HCT116 (cell line): Measurements from ENCODE around the gene COL18A1. TPM values are rescaled to one million over a fixed set of nuclear protein-coding genes. Genes with fewer than 3 reads are reported as not detected.

Experiments used
- ATAC-seq: fragments of 200-7000 bp; cut with Tn5 transposase; 2 replicates; pipeline ENCODE4 v1.9.1; 2020; ENCODE audit warnings: mild to moderate bottlenecking, moderate library complexity
- BruUV-seq: library from RNA; stranded (reverse); fragments of 400-500 nt; replicated peaks from 2 replicates; lab custom pipeline; 2021; lab: Mats Ljungman, UMichigan
- CTCF ChIA-PET: fragments of 300-600 bp; sonication (Branson Sonifier 250); formaldehyde crosslinking; loops from one replicate; lab custom pipeline; 2021; ENCODE audit warnings: antibody characterized with exemption; lab: Charles Lee
- POLR2A ChIA-PET: fragments of 300-600, 350-600 bp; sonication (Branson Sonifier 250); formaldehyde crosslinking; loops from one replicate; lab custom pipeline; 2021; ENCODE audit warnings: antibody characterized with exemption; lab: Charles Lee
- RAD21 ChIA-PET, 2 experiments: fragments of 300-600 bp; sonication (Branson Sonifier 250); formaldehyde crosslinking; loops; one replicate each; lab custom pipeline; 2023; ENCODE audit warnings: low total read pairs in 2 of 2; ENCODE audit not compliant: uncharacterized antibody in 2 of 2, unreplicated experiment in 2 of 2, low non-redundant PET in 1 of 2; lab: Charles Lee
- DNase-seq: peaks from one replicate; pipeline ENCODE4 v3.0.0-alpha.2; 2010; ENCODE audit warnings: low read depth, low spot score
- H2AFZ ChIP-seq: fragments of 200-600 bp; shearing (Covaris generic), sonication (generic); 2 replicates; pipeline ENCODE4 v1.6.1; 2017; ENCODE audit warnings: low read depth, mixed run types, mixed read lengths, antibody characterized with exemption, low read length; ENCODE audit not compliant: poor library complexity, severe bottlenecking
- H3K27ac ChIP-seq: 2 replicates; pipeline ENCODE4 v1.5.1; 2012; ENCODE audit warnings: low read depth, low read length
- H3K27me3 ChIP-seq: fragments of 200-600 bp; sonication (generic); 2 replicates; pipeline ENCODE4 v1.6.1; 2016; ENCODE audit warnings: mixed run types, low read length, mixed read lengths; ENCODE audit not compliant: insufficient read depth
- H3K36me3 ChIP-seq, 2 experiments: fragments of 200-500 bp in 1 of 2; fragments of 200-600 bp in 1 of 2; sonication (Bioruptor generic) in 1 of 2; sonication (generic) in 1 of 2; 2 replicates each; pipeline versions ENCODE4 v1.5.1 to v1.6.1; 2014 to 2016; ENCODE audit warnings: low read length in 2 of 2, inconsistent platforms in 1 of 2, mixed read lengths in 1 of 2, mixed run types in 1 of 2; ENCODE audit not compliant: insufficient read depth in 2 of 2, control insufficient read depth in 1 of 2
- H3K4me1 ChIP-seq, 2 experiments: fragments of 200-600 bp in 1 of 2; sonication (generic) in 1 of 2; 2 replicates each; pipeline versions ENCODE4 v1.5.1 to v1.6.1; 2012 to 2017; ENCODE audit warnings: low read length in 2 of 2, inconsistent platforms in 1 of 2, mild to moderate bottlenecking in 1 of 2, mixed read lengths in 1 of 2, mixed run types in 1 of 2, moderate library complexity in 1 of 2; ENCODE audit not compliant: insufficient read depth in 2 of 2, control insufficient read depth in 1 of 2
- H3K4me2 ChIP-seq: fragments of 200-600 bp; sonication (generic); 2 replicates; pipeline ENCODE4 v1.6.1; 2017; ENCODE audit warnings: mixed run types, low read length, mixed read lengths
- H3K4me3 ChIP-seq, 2 experiments: fragments of 200-600 bp in 1 of 2; sonication (generic) in 1 of 2; replicated peaks in 1 of 2; 2 replicates each; pipeline ENCODE4 v1.5.1; 2011 to 2016; ENCODE audit warnings: low read length in 2 of 2, control low read depth in 1 of 2, low read depth in 1 of 2, mild to moderate bottlenecking in 1 of 2, mixed read lengths in 1 of 2, mixed run types in 1 of 2
- H3K79me2 ChIP-seq: fragments of 200-600 bp; sonication (generic); 2 replicates; pipeline ENCODE4 v1.6.1; 2017; ENCODE audit warnings: mild to moderate bottlenecking, mixed run types, low read length, moderate library complexity, mixed read lengths; ENCODE audit not compliant: insufficient read depth
- H3K9ac ChIP-seq: fragments of 200-600 bp; sonication (generic); 2 replicates; pipeline ENCODE4 v1.6.1; 2016; ENCODE audit warnings: low read length, mixed read lengths
- H3K9me2 ChIP-seq: fragments of 200-600 bp; sonication (generic), shearing (Covaris generic); 2 replicates; pipeline ENCODE4 v1.6.1; 2017; ENCODE audit warnings: mixed run types, mild to moderate bottlenecking, moderate library complexity; ENCODE audit not compliant: insufficient read depth
- H3K9me3 ChIP-seq, 2 experiments: fragments of 200-500 bp in 1 of 2; fragments of 200-600 bp in 1 of 2; sonication (Bioruptor generic) in 1 of 2; sonication (generic) in 1 of 2; 2 replicates each; pipeline ENCODE4 v1.6.1; 2014 to 2017; ENCODE audit warnings: low read length in 2 of 2, mixed read lengths in 2 of 2, inconsistent platforms in 1 of 2, low read depth in 1 of 2, mild to moderate bottlenecking in 1 of 2, mixed run types in 1 of 2, moderate library complexity in 1 of 2; ENCODE audit not compliant: control insufficient read depth in 1 of 2, insufficient read depth in 1 of 2
- H4K20me1 ChIP-seq: fragments of 200-600 bp; sonication (generic), shearing (Covaris generic); 2 replicates; pipeline ENCODE4 v1.6.1; 2017; ENCODE audit warnings: mixed run types, mild to moderate bottlenecking, moderate library complexity; ENCODE audit not compliant: insufficient read depth
- ATF3 ChIP-seq: IDR thresholded peaks from 2 replicates; pipeline ENCODE4 v1.6.1; 2012
- CEBPB ChIP-seq: IDR thresholded peaks from 2 replicates; pipeline ENCODE4 v1.6.1; 2012; ENCODE audit warnings: low read depth
- EZH2phosphoT487 ChIP-seq: fragments of 200-600 bp; IDR thresholded peaks from 2 replicates; pipeline ENCODE4 v1.6.1; 2018; ENCODE audit warnings: antibody characterized with exemption, borderline replicate concordance
- POLR2AphosphoS5 ChIP-seq: IDR thresholded peaks from 2 replicates; pipeline ENCODE4 v1.6.1; 2011; ENCODE audit warnings: mild to moderate bottlenecking, low read depth, low read length, moderate library complexity
- REST ChIP-seq: IDR thresholded peaks from 2 replicates; pipeline ENCODE4 v1.6.1; 2012; ENCODE audit warnings: low read depth
- SRF ChIP-seq: IDR thresholded peaks from 2 replicates; pipeline ENCODE4 v1.6.1; 2012; ENCODE audit warnings: low read depth
- YY1 ChIP-seq: IDR thresholded peaks from 2 replicates; pipeline ENCODE4 v1.6.1; 2011; ENCODE audit warnings: low read length, low read depth, moderate library complexity, mild to moderate bottlenecking; ENCODE audit not compliant: insufficient replicate concordance; ENCODE audit errors: extremely low read depth
- ZFX ChIP-seq: fragments of 450-650 bp; IDR thresholded peaks from 2 replicates; pipeline ENCODE4 v1.6.1; 2017
- ZNF274 ChIP-seq: fragments of 200-500 bp; sonication (Bioruptor generic); IDR thresholded peaks from 2 replicates; pipeline ENCODE4 v1.6.1; 2014; ENCODE audit warnings: mild to moderate bottlenecking, low read depth, low read length, inconsistent platforms
- intact Hi-C: fragments of 100-400 bp; cut with micrococcal nuclease; formaldehyde crosslinking; loops from 2 replicates; pipeline ENCODE4 v1.10.0; 2022
- total RNA-seq: library from RNA; stranded (reverse); gene quantifications from one replicate; pipeline ENCODE4 v1.2.1, GENCODE V29; 2021; ENCODE audit not compliant: unreplicated experiment

The COL18A1 gene
- total RNA-seq, 1 experiment from 2014 or later, result 59.5 TPM

GRCh38 chr21:45385549-45386050, 19.4 kb upstream of the COL18A1 start (continued):
- TF ChIP-seq POLR2AphosphoS5 (no peak), ZNF274 (no peak), REST (no peak), SRF (no peak), ZFX (no peak), EZH2phosphoT487 (no peak), YY1 (no peak), CEBPB (no peak), ATF3 (no peak)

GRCh38 chr21:45386336-45386727, 18.6 kb upstream of the COL18A1 start:
- H3K79me2 ChIP-seq, result no peaks in the 10 kb centered on the region
- no peak overlapping the region for H3K9ac ChIP-seq
- no peak overlapping the region for H3K4me3 ChIP-seq
- DNase-seq (no peak), ATAC-seq (no peak)
- intact Hi-C loops, result no loop called here
- no TSS peak for BruUV-seq
- no peak overlapping the region for H2AFZ ChIP-seq
- H3K27ac ChIP-seq, result no peak overlapping the region
- H3K4me2 ChIP-seq, result no peak overlapping the region
- H3K36me3 ChIP-seq, result no peaks in the 10 kb centered on the region
- RAD21 ChIA-PET, result interaction anchor here in 1 of 2 experiments (0.6 kb wide), 1 partner anchor 98 kb away, joined by 10 read pairs; the partner anchor contains the start of gene POFUT2
- H3K4me1 ChIP-seq, result peaks cover 0 to 12% of the 10 kb centered on the region in 2 experiments; a peak in 1 of 4 replicates
- H3K9me2 ChIP-seq, result no peaks in the 10 kb centered on the region
- no peaks in the 10 kb centered on the region for H3K9me3 ChIP-seq
- no peak for TF ChIP-seq ZNF274
- no peak for TF ChIP-seq SRF
- H4K20me1 ChIP-seq, result no peaks in the 10 kb centered on the region
- POLR2A ChIA-PET, result no interaction called here
- CTCF ChIA-PET, result no interaction called here
- H3K27me3 ChIP-seq, result no peaks in the 10 kb centered on the region
